Smooth muscle cell (in vitro differentiated cells): ENCODE results near the gene MC2R. TPM values are rescaled to one million over a fixed set of nuclear protein-coding genes. Genes with fewer than 3 reads are reported as not detected.
"Not testable (repeated sequence)": the region's sequence is repeated elsewhere in the genome, so short reads cannot be mapped to it uniquely, and the experiment has no call there.

ENCODE experiments used
- DNase-seq: peaks from one replicate; lab custom pipeline; 2025; ENCODE audit not compliant: unreplicated experiment; lab: John Stamatoyannopoulos, UW
- H2AFZ ChIP-seq: fragments of 200-600 bp; sonication (generic); 2 replicates; pipeline ENCODE4 v1.6.0; 2016; ENCODE audit warnings: antibody characterized with exemption, low read depth, mild to moderate bottlenecking
- H3F3A ChIP-seq: fragments of 200-600 bp; sonication (generic); 2 replicates; pipeline ENCODE4 v1.6.0; 2017; ENCODE audit warnings: antibody characterized with exemption, low read depth
- H3K27ac ChIP-seq: fragments of 200-600 bp; sonication (generic); 2 replicates; pipeline ENCODE4 v1.5.1; 2016; ENCODE audit warnings: low read depth, mild to moderate bottlenecking
- H3K27me3 ChIP-seq: fragments of 200-600 bp; sonication (generic); 2 replicates; pipeline ENCODE4 v1.6.1; 2016; ENCODE audit warnings: low read depth, mild to moderate bottlenecking
- H3K36me3 ChIP-seq: fragments of 200-600 bp; sonication (generic); 2 replicates; pipeline ENCODE4 v1.5.1; 2016; ENCODE audit warnings: low read depth
- H3K4me1 ChIP-seq: fragments of 200-600 bp; sonication (generic); 2 replicates; pipeline ENCODE4 v1.5.1; 2016; ENCODE audit warnings: low read depth
- H3K4me2 ChIP-seq: fragments of 200-600 bp; sonication (generic); 2 replicates; pipeline ENCODE4 v1.6.0; 2016; ENCODE audit warnings: mild to moderate bottlenecking
- H3K4me3 ChIP-seq: fragments of 200-600 bp; sonication (generic); 2 replicates; pipeline ENCODE4 v1.5.1; 2016; ENCODE audit warnings: mild to moderate bottlenecking
- H3K79me2 ChIP-seq: fragments of 200-600 bp; sonication (generic); 2 replicates; pipeline ENCODE4 v1.6.0; 2016; ENCODE audit warnings: low read depth, mild to moderate bottlenecking
- H3K9ac ChIP-seq: fragments of 200-600 bp; sonication (generic); 2 replicates; pipeline ENCODE4 v1.6.0; 2016; ENCODE audit warnings: low read depth
- H3K9me3 ChIP-seq: fragments of 200-600 bp; sonication (generic); replicated peaks from 2 replicates; pipeline ENCODE4 v1.5.1; 2016; ENCODE audit warnings: low read depth
- H4K20me1 ChIP-seq: fragments of 200-600 bp; sonication (generic); 2 replicates; pipeline ENCODE4 v1.6.0; 2016; ENCODE audit warnings: low read depth
- WGBS: methylation state at CpG from one replicate; pipeline ENCODE4 v1.1.7; 2016; ENCODE audit warnings: low lambda C conversion rate; 5-methylcytosine and 5-hydroxymethylcytosine counted together
- polyA plus RNA-seq: library from polyadenylated mRNA; unstranded; fragments of >200 nt; fragmentation: Nextera tagmentation; extraction: Ambion mirVana; gene quantifications from 2 replicates; pipeline ENCODE4 v1.2.1, GENCODE V29; 2016
- total RNA-seq: library from RNA; depleted of rRNA; stranded (reverse); fragments of >200 nt; gene quantifications from 2 replicates; pipeline ENCODE4 v1.2.3, GENCODE V29; 2014
- TF ChIP-seq, protein P1 (sequence below): fragments of 200-600 bp; sonication (generic); IDR thresholded peaks from 2 replicates; pipeline ENCODE4 v1.5.1; 2017; ENCODE audit warnings: borderline replicate concordance, mild to moderate bottlenecking, antibody characterized with exemption; ENCODE audit not compliant: insufficient read depth, poor library complexity, severe bottlenecking

The MC2R gene
- total and polyA plus RNA-seq, 2 experiments from 2014 or later, result not detected

DNA sequence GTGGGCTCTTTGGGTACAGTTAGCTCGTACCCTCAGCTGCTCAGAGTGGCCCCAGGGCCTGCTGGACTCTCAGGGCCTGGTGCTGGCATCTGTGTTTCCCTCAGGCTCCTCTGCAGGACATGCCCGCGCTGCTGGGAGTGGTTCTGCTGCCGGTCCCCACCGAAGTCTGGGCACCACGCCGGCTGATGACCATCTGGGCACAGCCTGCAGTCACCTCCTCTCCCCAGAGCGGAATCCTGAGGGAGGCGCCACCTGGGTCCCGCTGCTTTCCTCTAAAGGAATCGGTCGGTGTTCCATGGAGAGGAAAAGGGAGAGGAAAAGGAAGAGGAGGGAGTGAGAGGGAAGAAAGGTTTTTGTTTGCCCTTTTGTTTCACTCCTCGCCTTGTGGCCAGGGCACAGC, 43.6 kb downstream of the MC2R start:
- Histone ChIP-seq H3K27ac (no peak overlapping the region), H3K9me3 (no peaks in the 10 kb centered on the region), H3K79me2 (no peaks in the 10 kb centered on the region), H3K4me3 (no peak overlapping the region), H3K36me3 (no peaks in the 10 kb centered on the region), H3K9ac (no peak overlapping the region), H3K4me2 (no peak overlapping the region), H3F3A (no peaks in the 10 kb centered on the region), H4K20me1 (no peaks in the 10 kb centered on the region), H3K4me1 (no peaks in the 10 kb centered on the region), H2AFZ (no peak overlapping the region), H3K27me3 (peaks cover 56% of the 10 kb centered on the region)
- TF ChIP-seq, protein P1, sequence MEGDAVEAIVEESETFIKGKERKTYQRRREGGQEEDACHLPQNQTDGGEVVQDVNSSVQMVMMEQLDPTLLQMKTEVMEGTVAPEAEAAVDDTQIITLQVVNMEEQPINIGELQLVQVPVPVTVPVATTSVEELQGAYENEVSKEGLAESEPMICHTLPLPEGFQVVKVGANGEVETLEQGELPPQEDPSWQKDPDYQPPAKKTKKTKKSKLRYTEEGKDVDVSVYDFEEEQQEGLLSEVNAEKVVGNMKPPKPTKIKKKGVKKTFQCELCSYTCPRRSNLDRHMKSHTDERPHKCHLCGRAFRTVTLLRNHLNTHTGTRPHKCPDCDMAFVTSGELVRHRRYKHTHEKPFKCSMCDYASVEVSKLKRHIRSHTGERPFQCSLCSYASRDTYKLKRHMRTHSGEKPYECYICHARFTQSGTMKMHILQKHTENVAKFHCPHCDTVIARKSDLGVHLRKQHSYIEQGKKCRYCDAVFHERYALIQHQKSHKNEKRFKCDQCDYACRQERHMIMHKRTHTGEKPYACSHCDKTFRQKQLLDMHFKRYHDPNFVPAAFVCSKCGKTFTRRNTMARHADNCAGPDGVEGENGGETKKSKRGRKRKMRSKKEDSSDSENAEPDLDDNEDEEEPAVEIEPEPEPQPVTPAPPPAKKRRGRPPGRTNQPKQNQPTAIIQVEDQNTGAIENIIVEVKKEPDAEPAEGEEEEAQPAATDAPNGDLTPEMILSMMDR, result no peak
- DNase-seq, result no peak
- 82% methylated on average over 13 of the region's 13 CpGs for WGBS

DNA sequence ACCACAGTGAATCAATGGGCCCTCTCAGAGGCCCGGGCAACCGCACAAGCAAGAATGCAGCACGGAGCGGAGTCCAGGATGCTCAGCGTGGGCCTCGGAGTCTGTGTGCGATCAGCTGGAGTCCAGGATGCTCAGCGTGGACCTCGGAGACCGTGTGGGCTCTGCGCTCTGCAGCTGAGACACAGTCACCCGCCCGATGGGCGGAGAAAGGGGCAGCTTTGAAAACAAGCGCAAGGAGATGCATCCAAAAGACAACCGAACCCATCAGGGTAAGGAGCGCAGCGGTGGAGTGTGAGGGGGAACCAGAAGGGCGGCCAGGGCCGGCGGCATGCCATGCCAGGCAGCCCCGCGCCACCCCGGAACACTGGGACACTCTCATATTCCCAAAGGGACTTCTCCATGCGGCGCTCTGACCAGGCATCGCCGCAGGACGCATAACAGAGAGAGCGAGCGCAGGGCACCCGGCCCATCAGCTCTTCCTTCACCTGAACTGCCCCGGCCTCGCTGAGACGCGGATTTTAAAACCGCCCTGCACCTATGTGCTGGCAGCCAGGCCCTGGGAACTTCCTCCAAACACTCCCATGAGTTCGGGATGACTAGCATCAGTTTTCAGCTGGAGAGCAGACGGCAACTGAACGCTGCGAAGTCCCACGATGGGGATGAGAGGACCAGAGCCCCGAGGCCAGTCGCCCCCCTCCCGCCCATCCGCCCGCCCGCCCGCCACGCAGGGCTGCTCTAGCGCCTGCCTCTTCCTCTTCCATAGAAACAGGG, 46.6 kb downstream of the MC2R start:
- Histone ChIP-seq H3K27me3 (peaks cover 60% of the 10 kb centered on the region), H3K79me2 (no peaks in the 10 kb centered on the region), H4K20me1 (no peaks in the 10 kb centered on the region), H3K4me3 (no peak overlapping the region), H3F3A (no peaks in the 10 kb centered on the region), H3K9me3 (no peaks in the 10 kb centered on the region), H3K9ac (no peak overlapping the region), H2AFZ (no peak overlapping the region), H3K4me1 (no peaks in the 10 kb centered on the region), H3K4me2 (peak overlapping the region; percentile 36), H3K27ac (no peak overlapping the region), H3K36me3 (no peaks in the 10 kb centered on the region)
- WGBS, result 7% methylated on average over 50 of the region's 51 CpGs
- DNase-seq, result no peak
- TF ChIP-seq, protein P1, result no peak

DNA sequence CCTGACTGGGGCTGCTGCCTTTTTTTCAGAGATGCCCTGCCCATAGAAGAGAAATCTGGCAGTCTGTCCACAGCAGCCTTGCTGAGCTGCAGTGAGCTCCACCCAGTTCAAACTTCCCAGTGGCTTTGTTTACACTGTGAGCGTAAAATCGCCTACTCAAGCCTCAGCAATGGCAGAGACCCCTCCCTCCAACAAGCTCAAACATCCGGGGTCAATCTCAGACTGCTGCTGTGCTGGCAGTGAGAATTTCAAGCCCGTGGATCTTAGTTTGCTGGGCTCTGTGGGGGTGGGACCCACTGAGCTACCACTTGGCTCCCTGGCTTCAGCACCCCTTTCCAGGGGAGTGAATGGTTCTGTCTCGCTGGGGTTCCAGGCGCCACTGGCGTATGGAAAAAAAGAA, 52.4 kb downstream of the MC2R start:
- not testable (repeated sequence) for H3K79me2 ChIP-seq, H3K4me3 ChIP-seq, H4K20me1 ChIP-seq, H3K9ac ChIP-seq, H3K4me1 ChIP-seq, H3F3A ChIP-seq, H3K27ac ChIP-seq, DNase-seq, H3K4me2 ChIP-seq, H2AFZ ChIP-seq, H3K9me3 ChIP-seq, H3K36me3 ChIP-seq
- H3K27me3 ChIP-seq, result peaks cover 16% of the 10 kb centered on the region
- WGBS, result 62% methylated on average over 7 of the region's 7 CpGs

DNA sequence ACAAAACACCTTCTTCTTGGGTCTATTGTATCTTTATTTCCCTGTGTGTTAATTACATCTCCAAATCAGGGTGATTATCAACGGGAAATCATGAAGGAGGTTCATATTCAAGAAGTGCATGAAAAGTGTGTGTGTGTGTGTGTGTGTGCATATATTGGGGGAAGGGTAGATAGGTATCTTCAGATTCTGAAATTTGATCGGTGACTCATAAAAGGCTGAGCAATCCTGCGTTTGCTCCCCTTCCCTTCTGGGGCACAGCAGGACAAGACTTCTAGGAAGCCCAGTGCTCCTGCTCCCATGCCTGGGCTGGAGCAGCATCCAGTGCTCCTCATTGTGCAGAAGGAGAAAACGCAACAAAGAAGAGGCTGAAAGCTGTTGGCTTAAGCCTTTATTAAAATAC, 65.5 kb downstream of the MC2R start:
- DNase-seq, result no peak
- Histone ChIP-seq H3K9ac (no peak overlapping the region), H3K79me2 (no peaks in the 10 kb centered on the region), H3K27me3 (no peaks in the 10 kb centered on the region), H4K20me1 (no peaks in the 10 kb centered on the region), H3F3A (no peaks in the 10 kb centered on the region), H2AFZ (no peak overlapping the region), H3K9me3 (no peaks in the 10 kb centered on the region), H3K4me2 (no peak overlapping the region), H3K36me3 (no peaks in the 10 kb centered on the region), H3K27ac (no peak overlapping the region), H3K4me1 (no peaks in the 10 kb centered on the region), H3K4me3 (no peak overlapping the region)
- TF ChIP-seq, protein P1, result no peak
- WGBS, result 91% methylated on average over 4 of the region's 4 CpGs
